ENCODE data around the gene NTF3. TPM values are rescaled to one million over a fixed set of nuclear protein-coding genes. Genes with fewer than 3 reads are reported as not detected.

NTF3 gene
- total and polyA plus RNA-seq, 2 of the 8 experiments (the other 6 are each of a cell fraction or from before 2014, with no cell fraction given) = 1.4 to 2.3 TPM

- Histone ChIP-seq H2BK12ac (ENCODE audit: low read depth, low read length) (no peak overlapping the region), H3K56ac (replicated peaks; ENCODE audit: insufficient read length, low read depth, low read length) (no peak overlapping the region), H3K4me3 (ENCODE audit: extremely low read depth in 1 of 4, insufficient read depth in 2 of 4, low read depth in 3 of 4, low read length in 4 of 4) (no peak overlapping the region), H3K79me1 (ENCODE audit: low read depth, low read length) (no peaks in the 10 kb centered on the region), H2AFZ (ENCODE audit: low read length) (no peak overlapping the region), H3K79me2 (ENCODE audit: control insufficient read depth in 1 of 2, insufficient read depth in 2 of 2, low read length in 2 of 2) (no peaks in the 10 kb centered on the region), H2AK5ac (ENCODE audit: low read depth, low read length) (no peak overlapping the region), H4K5ac (ENCODE audit: insufficient read length, low read depth, low read length) (no peak overlapping the region), H2BK5ac (ENCODE audit: low read depth, low read length) (no peak overlapping the region; the same call in 1 of the 2 replicates), H3K27me3 (replicated peaks in 1 of 4; ENCODE audit: control insufficient read depth in 3 of 4, extremely low read depth in 1 of 4, insufficient read depth in 3 of 4, low read length in 3 of 4) (no peaks in the 10 kb centered on the region), H2BK120ac (replicated peaks; ENCODE audit: low read depth, low read length) (no peak overlapping the region), H3K23ac (ENCODE audit: insufficient read length) (no peak overlapping the region), H3K4me1 (replicated peaks in 1 of 4; ENCODE audit: control insufficient read depth in 3 of 4, insufficient read depth in 4 of 4, low read length in 3 of 4) (peaks cover 0 to 5% (median 1%) of the 10 kb centered on the region in 4 experiments; a peak in 2 of 7 replicates), H4K20me1 (replicated peaks in 1 of 2; ENCODE audit: control insufficient read depth in 1 of 2, insufficient read depth in 2 of 2, low read length in 2 of 2) (no peaks in the 10 kb centered on the region), H3K14ac (ENCODE audit: insufficient read length) (no peak overlapping the region), H3K23me2 (ENCODE audit: low read depth, low read length) (no peaks in the 10 kb centered on the region), H2BK15ac (ENCODE audit: low read length) (no peak overlapping the region), H3K18ac (ENCODE audit: extremely low read depth, low read length) (no peak overlapping the region), H3K9me3 (ENCODE audit: insufficient read depth in 2 of 2, low read depth in 1 of 2, low read length in 1 of 2) (no peaks in the 10 kb centered on the region), H4K8ac (ENCODE audit: extremely low read depth, insufficient read depth, low read length) (no peak overlapping the region), H3K9ac (replicated peaks in 1 of 4; ENCODE audit: extremely low read depth in 1 of 4, low read depth in 3 of 4, low read length in 3 of 4) (no peak overlapping the region), H3K4ac (replicated peaks; ENCODE audit: insufficient read length, low read depth, low read length) (no peak overlapping the region), H2BK20ac (ENCODE audit: low read length) (no peak overlapping the region), H4K91ac (replicated peaks; ENCODE audit: insufficient read length, low read length) (no peak overlapping the region), H3K36me3 (ENCODE audit: control insufficient read depth in 2 of 4, insufficient read depth in 4 of 4, low read length in 3 of 4) (no peaks in the 10 kb centered on the region), H3K27ac (ENCODE audit: low read depth, low read length) (no peak overlapping the region), H3K4me2 (ENCODE audit: insufficient read depth in 1 of 2, low read depth in 2 of 2, low read length in 2 of 2) (no peak overlapping the region)
- ChIA-PET POLR2A (ENCODE audit: partially characterized antibody) (interaction anchor here (1.2 kb wide), 1 partner anchor 10 kb away, joined by 4 read pairs; no protein-coding TSS in a partner anchor), CTCF (ENCODE audit: partially characterized antibody) (interaction anchor here (0.9 to 1.6 kb wide), 4 partner anchors 9 to 40 kb away, joined by 3 to 4 read pairs (median 3); no protein-coding TSS in a partner anchor)
- DNase-seq (ENCODE audit: low read depth in 1 of 2, low spot score in 2 of 2) (no peak), FAIRE-seq (no peak)
- 95% methylated on average over 2 of the region's 2 CpGs; no CpG with 5 or more reads in 1 of the 2 experiments for WGBS, 2 experiments (ENCODE audit: extremely low coverage in 1 of 2, insufficient coverage in 1 of 2, insufficient read length in 1 of 2, insufficient replicate concordance in 2 of 2, low coverage in 1 of 2, low lambda C conversion rate in 2 of 2, missing lambda C conversion rate in 1 of 2)
- no peak for TF ChIP-seq PHF8 (conservative IDR thresholded peaks at IDR 0.05; ENCODE audit: low read depth, low read length)
- TF ChIP-seq SIN3A (conservative IDR thresholded peaks at IDR 0.05 in 1 of 2, IDR thresholded peaks at IDR 0.05 in 1 of 2; ENCODE audit: low read depth in 1 of 2, low read length in 2 of 2) = no peak
- TF ChIP-seq HDAC2 (IDR thresholded peaks at IDR 0.05; ENCODE audit: borderline replicate concordance in 1 of 2, low read depth in 2 of 2, low read length in 2 of 2) = no peak
- TF ChIP-seq CEBPB (IDR thresholded peaks at IDR 0.05; ENCODE audit: low read depth, low read length) = no peak
- no peak for TF ChIP-seq SUZ12 (IDR thresholded peaks at IDR 0.05; ENCODE audit: low read length)
- TF ChIP-seq BACH1 (IDR thresholded peaks at IDR 0.05; ENCODE audit: low read length) = no peak
- no peak for TF ChIP-seq GABPA (IDR thresholded peaks at IDR 0.05; ENCODE audit: borderline replicate concordance, insufficient read depth, low read length)
- TF ChIP-seq RNF2 (IDR thresholded peaks at IDR 0.05; ENCODE audit: borderline replicate concordance, low read depth, low read length, missing control alignments, poor library complexity, severe bottlenecking) = no peak
- TF ChIP-seq KDM4A (IDR thresholded peaks at IDR 0.05; ENCODE audit: low read depth, low read length, severe bottlenecking) = no peak
- no peak for TF ChIP-seq MAFK (IDR thresholded peaks at IDR 0.05; ENCODE audit: low read depth, low read length)
- TF ChIP-seq SAP30 (IDR thresholded peaks at IDR 0.05; ENCODE audit: insufficient read depth, insufficient replicate concordance, low read length) = no peak
- no peak for TF ChIP-seq CREB1 (IDR thresholded peaks at IDR 0.05)
Observed at GRCh38 chr12:5470703-5471102, 38.8 kb downstream of the NTF3 start.
